Measurements from ENCODE around the gene SCARB1.

SCARB1 gene

GRCh38 chr12:124864326-124864752 is 675 bp upstream of the SCARB1 start:
- DNase-seq (ENCODE audit: low spot score), result no peak

DNA sequence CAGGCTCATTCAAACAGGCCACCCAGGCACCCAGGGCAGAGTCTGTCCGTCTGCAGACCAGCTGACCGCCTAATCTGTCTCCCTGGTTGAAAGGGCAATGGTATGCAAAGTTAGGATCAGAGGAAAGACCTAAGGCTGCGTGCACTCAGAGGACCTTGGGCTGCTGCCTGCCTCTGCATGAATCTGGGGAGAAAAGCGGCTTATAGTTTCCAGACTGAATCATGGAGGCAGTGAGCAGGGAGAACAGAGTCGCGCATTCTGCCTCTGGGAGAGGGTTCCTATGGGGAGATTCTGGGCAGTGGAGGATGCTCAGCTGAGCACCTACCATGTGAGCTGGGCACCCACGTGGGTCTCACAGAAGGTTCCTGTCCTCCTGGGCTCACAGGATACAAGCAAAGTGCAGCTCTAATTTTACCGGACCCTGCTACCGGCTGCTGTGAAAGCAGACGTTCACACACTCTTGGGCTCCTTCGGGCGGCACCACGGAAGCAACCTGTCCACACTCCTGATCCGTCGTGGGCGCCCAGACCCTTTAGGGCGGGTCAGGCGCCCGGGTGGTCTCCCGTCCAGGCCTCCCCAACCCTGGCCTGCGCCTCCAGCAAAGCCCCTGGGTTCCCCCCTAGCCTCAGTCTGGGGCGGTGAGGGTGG is 772 bp downstream of the SCARB1 start:
- no peak for DNase-seq (ENCODE audit: low spot score)

GRCh38 chr12:124861898-124862676 is 1.6 kb downstream of the SCARB1 start:
- no peak for DNase-seq (ENCODE audit: low spot score)

- DNase-seq (ENCODE audit: low spot score), result peak; percentile 55
These were observed 2.2 kb downstream of the SCARB1 start for GRCh38 chr12:124861492-124861891.

DNA sequence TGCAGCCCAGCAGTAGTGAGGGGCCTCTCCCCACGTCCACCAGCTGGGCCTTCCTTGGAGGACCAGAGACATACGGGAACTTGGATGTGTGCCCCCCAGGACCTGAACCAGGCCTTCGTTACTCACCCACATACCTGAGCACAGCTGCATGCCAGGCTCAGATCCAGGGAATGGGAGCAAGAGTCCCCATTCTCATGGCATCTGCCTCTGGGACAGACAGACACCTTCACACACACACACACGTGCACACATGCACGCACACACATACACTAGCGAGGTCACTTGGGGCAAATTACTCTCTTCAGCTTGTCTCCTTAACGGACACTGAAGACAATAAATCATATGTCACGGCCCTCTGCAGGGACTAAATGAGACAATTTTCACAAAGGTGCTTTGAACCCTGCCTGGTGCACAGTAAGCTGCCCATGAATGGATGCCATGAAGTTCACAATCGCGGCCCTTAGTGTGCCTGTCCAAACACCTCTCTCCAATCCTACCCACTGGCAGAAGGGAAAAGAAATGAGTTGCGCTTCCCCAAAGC is 5.7 kb downstream of the SCARB1 start:
- DNase-seq (ENCODE audit: low spot score), result no peak

- DNase-seq (ENCODE audit: low spot score), result no peak
These were observed 6.9 kb downstream of the SCARB1 start for GRCh38 chr12:124856842-124857178.

DNA sequence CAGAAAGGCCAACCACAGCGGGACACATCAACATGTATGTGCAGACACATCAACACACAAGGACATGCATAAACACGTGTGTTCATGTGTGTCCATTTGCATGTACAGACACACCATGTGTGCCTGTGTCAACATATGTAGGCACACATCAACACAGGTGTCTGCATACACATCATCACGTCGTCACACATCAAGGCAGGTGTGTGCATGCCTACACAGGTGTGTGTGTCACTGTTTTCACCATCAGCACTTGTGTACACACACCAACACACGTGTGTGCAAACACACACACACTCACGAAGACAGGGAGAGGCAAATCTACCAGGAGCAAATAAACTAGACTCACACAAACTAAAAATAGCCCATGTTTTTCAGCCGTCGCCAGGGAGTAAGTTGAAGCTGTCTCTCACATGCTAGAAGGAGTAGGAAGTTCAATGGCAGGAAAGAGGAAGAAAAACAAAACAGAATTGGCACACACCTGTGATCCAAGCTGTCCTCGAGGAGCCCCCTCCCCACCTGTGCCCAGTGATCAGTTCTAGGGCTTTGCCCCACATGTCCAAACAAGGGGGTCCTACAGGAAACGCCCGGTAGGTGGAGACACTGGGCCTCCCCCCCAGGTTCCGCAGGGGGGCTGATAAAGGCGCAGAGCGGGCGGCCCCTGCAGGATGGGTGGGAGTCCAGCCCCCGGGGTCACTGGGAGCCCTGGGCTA is 7.4 kb downstream of the SCARB1 start:
- no peak for DNase-seq (ENCODE audit: low spot score)

DNA sequence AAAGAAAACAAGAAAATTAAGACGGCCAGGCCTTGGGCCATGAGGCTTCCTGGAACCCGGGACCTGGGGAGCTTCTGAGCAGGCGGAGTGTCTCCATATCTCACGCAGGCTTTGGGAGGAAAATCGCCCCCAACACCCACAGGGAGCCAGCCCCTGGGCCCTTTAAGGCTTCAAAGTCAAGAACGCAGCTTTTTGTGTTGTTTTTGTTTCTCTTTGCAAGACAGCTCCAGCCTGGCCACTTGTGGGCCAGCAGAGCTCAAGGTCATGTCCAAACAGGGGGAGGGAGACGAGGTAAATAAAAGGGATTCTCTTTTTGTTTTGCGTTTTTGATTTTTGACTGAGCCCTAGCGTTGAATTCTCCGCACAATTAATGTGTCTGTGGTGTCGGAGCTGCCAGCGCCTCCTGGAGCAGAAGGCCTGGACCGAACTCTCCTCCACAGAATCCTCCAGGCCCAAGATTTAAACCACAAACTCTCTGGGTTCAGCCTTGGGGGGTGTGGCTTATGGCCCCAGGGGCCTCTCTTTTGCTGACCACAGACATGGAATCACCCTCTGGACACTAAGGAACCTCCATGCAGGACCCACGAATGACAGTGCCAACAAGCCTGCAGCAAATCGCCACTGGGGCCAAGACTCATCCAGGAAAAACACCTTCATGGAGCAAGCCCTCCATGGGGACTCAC is 8.2 kb downstream of the SCARB1 start:
- no peak for DNase-seq (ENCODE audit: low spot score)

- DNase-seq (ENCODE audit: low spot score), result no peak
These were observed 9.0 kb downstream of the SCARB1 start for GRCh38 chr12:124854637-124855184.

- DNase-seq (ENCODE audit: low spot score), result no peak
These were observed 9.7 kb downstream of the SCARB1 start for GRCh38 chr12:124853781-124854636.

- no peak for DNase-seq (ENCODE audit: low spot score)
These were observed 10.7 kb downstream of the SCARB1 start for GRCh38 chr12:124852911-124853427.

DNA sequence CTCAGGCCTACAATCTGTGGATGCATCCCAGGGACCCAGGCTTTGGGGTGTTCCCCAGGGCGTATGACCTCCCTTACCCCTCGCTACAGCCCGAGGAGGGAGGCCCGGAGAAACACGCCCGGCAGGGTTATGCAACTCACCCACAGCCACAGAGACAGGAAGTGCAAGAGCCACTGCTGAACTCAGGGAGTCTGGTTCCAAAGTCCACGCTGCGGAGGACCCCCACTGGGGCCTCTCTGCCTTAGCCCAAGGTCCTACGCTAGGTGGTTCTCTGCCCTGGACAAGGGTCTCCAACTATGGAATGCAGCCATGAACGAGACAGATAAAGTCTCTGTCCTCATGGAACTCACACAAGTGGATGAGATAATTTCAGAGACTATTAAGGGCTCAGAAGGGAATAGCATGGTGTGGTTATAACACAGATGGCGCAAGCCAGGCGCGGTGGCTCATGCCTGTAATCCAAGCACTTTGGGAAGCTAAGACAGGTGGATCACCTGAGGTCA is 11.3 kb downstream of the SCARB1 start:
- no peak for DNase-seq (ENCODE audit: low spot score)

GRCh38 chr12:124851342-124851741 is 12.3 kb downstream of the SCARB1 start:
- DNase-seq (ENCODE audit: low spot score), result no peak

- no peak for DNase-seq (ENCODE audit: low spot score)
These were observed 14.3 kb downstream of the SCARB1 start for GRCh38 chr12:124849382-124849781.

GRCh38 chr12:124848621-124849380 is 14.9 kb downstream of the SCARB1 start:
- DNase-seq (ENCODE audit: low spot score), result no peak

DNA sequence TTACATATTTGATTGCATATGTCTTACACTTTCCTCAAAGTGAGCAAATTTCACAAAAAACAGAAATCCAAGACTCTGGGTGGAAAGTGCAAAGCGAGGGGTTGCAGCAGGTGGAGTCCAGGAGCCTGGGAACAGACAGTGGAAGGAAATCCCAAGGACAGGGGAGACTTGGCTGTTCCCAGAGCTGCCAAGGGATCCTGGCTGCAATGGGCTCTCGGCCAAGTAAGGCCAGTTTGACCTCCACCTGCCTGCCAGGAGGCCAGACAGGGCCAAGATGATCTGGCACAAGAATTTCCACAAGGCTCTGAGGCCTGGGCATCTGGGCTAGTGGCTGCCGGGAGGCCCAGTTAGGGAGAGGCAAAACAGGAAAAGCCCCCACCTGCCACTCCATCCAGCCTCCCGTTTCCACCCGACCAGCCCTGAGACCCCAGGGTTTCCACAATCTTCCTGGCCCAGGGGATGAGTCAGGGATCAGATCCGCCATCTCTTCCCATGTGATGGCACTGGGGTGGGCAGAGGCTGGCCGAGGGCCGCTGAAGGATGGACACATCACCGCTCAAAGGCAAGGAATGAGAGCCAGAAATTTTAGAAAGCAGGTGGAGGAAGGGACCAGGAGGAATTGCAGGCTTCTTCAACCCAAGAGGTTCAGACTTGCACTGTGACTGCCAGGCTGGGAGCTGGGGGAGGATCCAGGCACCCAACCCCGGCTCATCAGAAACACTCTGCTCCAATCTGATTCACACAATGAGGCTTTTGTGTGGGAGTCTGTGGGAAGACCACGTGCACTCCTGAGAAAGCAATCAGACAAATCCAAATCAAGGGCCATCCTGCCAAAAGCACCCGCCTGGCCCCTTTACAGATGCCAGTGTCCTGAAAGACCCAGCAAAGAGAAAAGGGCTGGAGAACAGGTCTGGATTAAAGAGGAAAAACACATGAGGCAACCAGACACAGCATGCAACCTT is 16.3 kb downstream of the SCARB1 start:
- DNase-seq (ENCODE audit: low spot score), result no peak

DNA sequence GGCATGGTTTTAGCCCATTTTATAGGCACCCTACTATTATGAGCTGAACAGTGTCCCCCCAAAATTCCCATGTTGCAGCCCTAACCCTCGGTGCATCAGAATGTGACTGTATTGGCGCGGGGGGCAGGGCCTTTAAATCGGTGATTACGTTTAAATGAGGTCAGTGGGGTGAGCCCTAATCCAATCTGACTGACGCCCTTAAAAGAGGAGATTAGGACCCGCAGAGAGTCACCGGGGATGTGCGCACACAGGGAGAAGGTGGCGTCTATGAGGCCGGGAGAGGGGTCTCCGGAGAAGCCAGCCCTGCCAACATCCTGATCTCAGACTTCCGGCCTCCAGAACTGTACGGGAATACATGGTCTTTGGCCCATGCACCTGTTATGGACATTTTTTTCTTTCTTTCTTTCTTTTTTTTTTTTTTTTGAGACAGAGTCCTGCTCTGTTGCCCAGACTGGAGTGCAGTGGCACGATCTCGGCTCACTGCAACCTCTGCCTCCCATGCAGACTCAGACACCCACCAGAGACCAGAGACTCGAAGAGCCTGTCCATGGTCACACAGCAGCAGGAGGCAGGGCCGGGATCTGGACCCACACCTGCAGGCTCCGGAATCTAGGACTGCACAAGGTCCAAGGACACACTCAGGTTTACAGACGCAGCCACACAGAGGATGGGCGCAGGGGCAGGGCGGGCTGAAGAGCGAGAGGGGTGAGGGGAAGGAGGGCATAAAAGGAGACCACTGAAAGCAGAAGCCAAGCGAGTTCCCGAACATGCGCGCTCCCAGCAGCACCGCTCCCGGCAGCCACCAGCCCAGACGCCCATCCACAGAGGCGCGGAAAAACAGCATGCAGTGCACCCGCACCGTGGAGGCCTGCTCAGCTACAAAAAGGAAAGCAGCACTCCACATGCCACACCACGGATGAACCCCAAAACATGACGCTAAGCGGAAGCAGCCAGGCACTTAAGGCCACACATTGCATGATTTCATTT is 19.0 kb downstream of the SCARB1 start:
- no peak for DNase-seq (ENCODE audit: low spot score)

Measured in iPS-NIHi11 (cell line).